ENCODE measurements around the gene CLIP4. TPM values are rescaled to one million over a fixed set of nuclear protein-coding genes. Genes with fewer than 3 reads are reported as not detected.
A peak's percentile ranks its signal among the peaks of the same experiment; 100 is the strongest.
"Not testable (repeated sequence)": the region's sequence is repeated elsewhere in the genome, so short reads cannot be mapped to it uniquely, and the experiment has no call there.

Gene CLIP4
- 33.8 and 41.3 TPM in 2 replicates for total RNA-seq (2014; rRNA removed; shearing (Covaris generic); ENCODE audit: low replicate concordance)

- DNase-seq (ENCODE audit: low read depth): peak; percentile 64
- in situ Hi-C loops (cut with HindIII; ENCODE audit: low pct_unique_long_range_greater_than_20kb, low sequenced_read_pairs): no loop called here
Observed at GRCh38 chr2:29114946-29115609, at the start of gene CLIP4. CLIP4 (plus strand) TSS chr2:29115415; CDS start chr2:29121389, 5,974 bp downstream.

- in situ Hi-C loops (cut with HindIII; ENCODE audit: low pct_unique_long_range_greater_than_20kb, low sequenced_read_pairs): no loop called here
- DNase-seq (ENCODE audit: low read depth): no peak
Observed at GRCh38 chr2:29066271-29066860, 48.8 kb upstream of the CLIP4 start.

- in situ Hi-C loops (cut with HindIII; ENCODE audit: low pct_unique_long_range_greater_than_20kb, low sequenced_read_pairs): no loop called here
- DNase-seq (ENCODE audit: low read depth): no peak
Observed at GRCh38 chr2:29066997-29067605, 48.1 kb upstream of the CLIP4 start.

- no peak for DNase-seq (ENCODE audit: low read depth)
- in situ Hi-C loops (cut with HindIII; ENCODE audit: low pct_unique_long_range_greater_than_20kb, low sequenced_read_pairs): no loop called here
Observed at GRCh38 chr2:29068513-29068912, 46.7 kb upstream of the CLIP4 start.

DNA sequence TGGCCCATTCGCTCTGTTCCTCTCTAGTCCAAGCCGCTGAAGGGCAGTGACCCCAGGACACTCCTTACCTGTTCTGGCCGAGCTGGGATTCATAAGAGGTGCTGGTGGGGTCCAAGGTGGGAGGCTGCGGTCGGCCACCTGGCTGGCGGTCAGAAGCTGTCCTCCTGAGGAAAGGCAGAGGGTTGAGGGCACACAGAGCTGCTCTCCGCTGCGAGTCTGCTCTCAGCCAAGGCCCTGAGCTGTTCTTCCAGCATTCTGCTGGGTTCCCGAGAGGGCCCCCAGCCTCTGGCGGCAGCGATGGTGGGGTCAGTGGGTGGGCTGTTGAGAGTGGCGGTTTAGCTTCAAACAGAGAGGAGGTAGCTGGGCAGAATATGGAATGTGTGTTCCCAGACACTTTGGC is 44.7 kb upstream of the CLIP4 start:
- DNase-seq (ENCODE audit: low read depth): no peak
- in situ Hi-C loops (cut with HindIII; ENCODE audit: low pct_unique_long_range_greater_than_20kb, low sequenced_read_pairs): no loop called here

DNA sequence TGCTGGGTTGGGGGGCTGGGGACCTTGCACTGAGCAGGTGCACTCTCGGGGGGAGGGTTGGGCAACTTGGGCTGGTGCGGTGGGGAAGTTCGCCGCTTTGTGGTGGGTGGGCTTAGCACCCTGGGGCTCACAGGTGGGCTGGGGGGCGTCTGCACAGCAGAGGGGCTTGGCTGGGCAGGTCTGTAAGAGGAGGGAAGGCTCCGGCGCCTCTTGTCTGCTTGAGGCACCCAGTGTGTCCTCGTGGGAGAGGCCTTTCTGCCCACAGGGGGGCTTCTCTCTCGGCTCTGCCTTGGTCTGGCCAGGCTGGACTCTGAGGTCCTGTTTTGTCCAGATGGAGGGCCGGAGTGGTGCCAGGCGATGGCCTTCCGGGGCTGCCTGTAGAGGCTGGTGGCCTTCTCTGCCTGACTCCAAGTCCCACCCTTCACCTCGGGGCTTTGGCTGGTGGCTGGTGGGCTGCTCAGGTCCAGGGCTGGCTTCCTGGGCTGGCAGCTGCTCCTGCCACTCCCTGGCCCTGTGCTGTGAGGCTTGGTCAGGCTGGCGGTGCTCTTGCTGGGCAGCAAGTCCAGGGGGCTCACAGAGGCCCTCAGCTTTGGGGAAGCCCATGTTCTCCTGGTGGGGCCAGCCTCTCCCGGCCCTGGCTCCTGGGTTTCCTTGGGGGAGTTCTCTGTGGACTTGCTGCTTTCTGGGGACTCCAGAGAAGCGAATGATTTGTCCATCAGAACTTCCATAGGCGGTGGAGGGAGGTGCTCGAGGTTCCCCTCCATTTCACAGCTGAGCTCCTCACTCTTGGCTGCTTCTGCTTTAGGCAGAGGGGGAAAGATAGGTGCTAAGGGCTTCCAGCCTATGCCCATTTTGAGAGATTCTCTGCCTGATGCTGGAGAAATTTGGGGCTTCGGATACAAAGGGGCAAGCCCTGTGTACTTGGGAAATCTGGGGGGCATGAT is 43.9 kb upstream of the CLIP4 start:
- in situ Hi-C loops (cut with HindIII; ENCODE audit: low pct_unique_long_range_greater_than_20kb, low sequenced_read_pairs): no loop called here
- no peak for DNase-seq (ENCODE audit: low read depth)

DNA sequence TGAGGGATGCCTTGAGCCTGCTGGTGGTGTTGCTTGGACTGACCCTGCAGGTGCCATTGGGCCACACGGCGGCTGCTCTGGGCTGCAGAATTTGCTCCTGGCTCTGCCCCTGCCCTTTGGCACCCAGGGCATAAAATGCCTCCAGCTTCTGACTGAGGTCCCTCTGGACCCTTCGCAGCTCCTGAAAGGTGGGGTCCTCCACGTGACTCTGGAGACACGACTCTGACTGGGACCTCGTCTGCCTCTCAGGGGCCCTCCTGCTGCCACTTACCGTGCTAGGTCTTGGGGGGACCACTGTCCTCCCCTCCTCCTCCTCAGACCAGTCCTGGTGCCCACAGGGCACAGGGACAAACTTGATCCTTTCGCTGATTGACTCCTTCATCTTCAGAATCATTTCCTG is 43.0 kb upstream of the CLIP4 start:
- in situ Hi-C loops (cut with HindIII; ENCODE audit: low pct_unique_long_range_greater_than_20kb, low sequenced_read_pairs): no loop called here
- DNase-seq (ENCODE audit: low read depth): no peak

DNA sequence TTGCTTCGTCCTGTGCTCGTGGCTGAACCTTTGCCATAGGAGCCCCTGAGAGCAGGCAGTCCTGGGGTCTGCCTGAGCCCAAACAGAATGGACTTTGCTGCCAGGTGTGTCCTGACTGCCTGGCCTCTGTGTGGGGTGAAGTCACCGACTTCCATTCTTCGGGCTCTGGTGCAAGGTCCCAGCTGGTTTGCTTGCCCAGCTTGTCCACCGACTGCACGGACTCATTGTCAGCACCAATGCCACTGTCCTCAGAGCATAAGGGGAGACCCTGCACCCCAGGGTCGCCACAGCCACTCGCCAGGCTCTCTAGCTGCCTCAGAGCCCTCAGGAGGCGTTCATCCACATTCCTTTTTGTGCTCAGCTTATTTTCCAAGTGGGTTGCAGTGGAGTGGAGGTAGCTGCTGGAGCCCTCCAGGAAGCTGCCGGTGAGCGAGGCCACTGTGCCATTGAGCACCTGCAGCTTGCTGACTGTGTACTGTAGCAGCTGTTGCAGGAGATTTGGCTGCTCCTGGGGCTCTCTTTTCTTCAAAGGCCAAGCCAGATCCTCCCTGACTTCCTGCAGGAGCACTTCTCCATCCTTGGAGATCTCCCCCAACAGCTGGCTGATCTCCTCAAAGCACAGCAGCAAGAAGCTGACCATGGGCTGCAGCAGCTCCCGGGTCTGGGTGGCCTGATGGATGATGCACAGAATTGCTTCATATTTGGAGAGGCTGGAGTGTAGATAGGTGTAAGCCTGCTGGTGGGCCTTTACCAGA is 42.1 kb upstream of the CLIP4 start:
- no peak for DNase-seq (ENCODE audit: low read depth)
- in situ Hi-C loops (cut with HindIII; ENCODE audit: low pct_unique_long_range_greater_than_20kb, low sequenced_read_pairs): no loop called here

GRCh38 chr2:29073933-29074332 is 41.3 kb upstream of the CLIP4 start:
- DNase-seq (ENCODE audit: low read depth): no peak
- in situ Hi-C loops (cut with HindIII; ENCODE audit: low pct_unique_long_range_greater_than_20kb, low sequenced_read_pairs): no loop called here

DNA sequence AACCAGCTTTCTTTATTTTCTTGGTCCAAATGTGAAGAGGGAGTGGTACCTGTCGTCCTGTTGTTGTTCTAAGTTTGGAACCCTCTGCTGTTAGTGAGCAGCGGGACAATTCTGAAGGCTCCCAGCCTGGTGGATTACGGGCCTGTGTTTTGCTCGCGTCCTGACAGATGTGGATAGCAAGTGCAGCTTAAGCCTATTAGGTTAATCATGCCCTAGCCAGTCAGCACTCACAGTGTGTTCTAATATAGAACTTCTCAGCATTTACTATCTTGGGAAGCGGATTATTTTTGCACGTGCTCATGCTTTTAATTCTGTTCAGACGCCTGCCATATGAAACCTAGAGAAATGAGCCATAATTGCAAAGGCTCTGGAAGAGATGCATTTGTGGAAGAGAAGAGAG is 40.8 kb upstream of the CLIP4 start, which contains the start of gene PCARE:
Gene PCARE (minus strand): TSS at position 113 of the 400 bp plus-strand sequence. CDS start 262 bp downstream, outside the sequence.
- in situ Hi-C loops (cut with HindIII; ENCODE audit: low pct_unique_long_range_greater_than_20kb, low sequenced_read_pairs): no loop called here
- no peak for DNase-seq (ENCODE audit: low read depth)

DNA sequence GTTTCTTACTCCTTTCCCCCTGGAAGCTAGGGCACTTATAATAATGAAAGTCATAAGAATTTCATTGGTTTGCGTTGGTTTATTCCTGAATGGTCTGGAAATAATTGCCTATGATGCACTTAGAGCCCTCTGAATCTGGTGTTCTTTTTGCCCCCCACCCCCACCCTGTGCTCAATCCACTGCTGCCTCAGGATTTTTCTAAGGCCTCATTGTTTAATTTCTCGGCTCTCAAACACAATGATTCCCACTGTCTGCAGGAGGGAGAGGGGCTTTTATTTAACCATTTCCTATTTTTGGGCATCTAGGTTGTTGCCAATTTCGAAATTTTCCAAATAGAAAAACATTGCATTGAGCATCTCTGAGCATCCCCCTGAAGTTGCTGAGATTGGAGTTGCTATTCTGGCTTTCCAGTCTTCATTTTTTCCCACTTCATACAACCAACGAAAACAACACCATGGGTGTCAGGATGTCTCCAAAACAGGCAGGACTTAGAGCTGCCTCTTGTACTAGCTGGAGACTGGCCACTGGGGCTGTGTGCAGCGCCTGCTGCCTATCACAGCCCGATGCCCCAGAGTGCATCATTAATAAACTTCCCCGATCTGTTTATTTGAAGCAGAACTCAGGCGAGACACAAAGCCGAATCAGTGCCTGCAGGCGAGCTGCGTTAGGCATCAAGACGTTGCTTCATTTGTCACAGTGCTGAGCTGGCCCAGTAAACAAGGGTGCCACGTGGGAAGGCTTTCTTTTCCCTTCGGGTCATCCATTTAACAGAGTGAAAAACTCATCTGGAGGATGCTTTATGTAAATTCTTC is 39.1 kb upstream of the CLIP4 start:
- in situ Hi-C loops (cut with HindIII; ENCODE audit: low pct_unique_long_range_greater_than_20kb, low sequenced_read_pairs): no loop called here
- DNase-seq (ENCODE audit: low read depth): peak; percentile 31

- no peak for DNase-seq (ENCODE audit: low read depth)
- in situ Hi-C loops (cut with HindIII; ENCODE audit: low pct_unique_long_range_greater_than_20kb, low sequenced_read_pairs): no loop called here
Observed at GRCh38 chr2:29079887-29080286, 35.3 kb upstream of the CLIP4 start.

DNA sequence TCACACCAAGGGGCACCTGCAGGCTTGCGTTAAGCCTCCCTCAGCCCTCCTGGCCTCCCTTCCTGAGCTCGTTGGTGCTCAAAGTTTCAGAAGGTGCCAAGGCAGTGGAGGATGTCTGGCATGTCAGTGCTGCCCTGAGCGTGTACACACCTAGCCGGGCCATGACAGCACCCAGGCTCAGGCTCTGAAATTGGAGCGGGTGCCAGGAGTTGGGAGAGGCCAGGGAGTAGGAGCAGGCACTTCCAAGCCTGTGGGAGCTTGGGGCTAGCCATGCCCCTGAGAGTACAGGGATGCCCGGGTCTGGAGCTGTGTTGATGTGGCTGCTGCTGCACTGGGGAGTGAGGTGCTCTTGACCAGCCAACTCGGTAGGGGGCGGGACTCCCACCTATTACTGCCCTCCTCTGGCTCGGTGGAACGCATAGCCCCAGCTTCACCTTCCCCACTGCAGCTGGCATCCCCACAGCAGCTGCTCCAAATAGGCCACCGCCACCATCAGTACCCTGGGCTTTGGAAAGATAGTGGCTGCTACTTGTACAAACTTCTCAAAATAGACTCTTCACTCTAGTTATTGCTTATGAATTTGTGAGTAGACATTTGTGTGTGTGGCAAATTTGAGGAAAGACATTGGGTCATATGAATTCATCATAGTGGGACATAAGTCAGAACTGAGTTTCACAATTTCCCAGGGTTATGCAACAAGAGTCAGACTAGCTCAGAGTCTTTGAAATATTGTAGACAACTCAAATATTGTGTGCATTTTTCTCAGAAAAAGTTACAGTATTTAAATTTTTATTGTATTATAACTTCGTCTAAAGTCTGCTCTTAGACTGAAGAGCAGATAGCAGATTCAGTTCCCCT is 34.1 kb upstream of the CLIP4 start:
- in situ Hi-C loops (cut with HindIII; ENCODE audit: low pct_unique_long_range_greater_than_20kb, low sequenced_read_pairs): no loop called here

GRCh38 chr2:29082804-29083495 is 32.3 kb upstream of the CLIP4 start:
- peak; percentile 58 for DNase-seq (ENCODE audit: low read depth)
- in situ Hi-C loops (cut with HindIII; ENCODE audit: low pct_unique_long_range_greater_than_20kb, low sequenced_read_pairs): no loop called here

More for the DNA sequence above, 34.1 kb upstream of the CLIP4 start:
- DNase-seq (ENCODE audit: low read depth): no peak

DNA sequence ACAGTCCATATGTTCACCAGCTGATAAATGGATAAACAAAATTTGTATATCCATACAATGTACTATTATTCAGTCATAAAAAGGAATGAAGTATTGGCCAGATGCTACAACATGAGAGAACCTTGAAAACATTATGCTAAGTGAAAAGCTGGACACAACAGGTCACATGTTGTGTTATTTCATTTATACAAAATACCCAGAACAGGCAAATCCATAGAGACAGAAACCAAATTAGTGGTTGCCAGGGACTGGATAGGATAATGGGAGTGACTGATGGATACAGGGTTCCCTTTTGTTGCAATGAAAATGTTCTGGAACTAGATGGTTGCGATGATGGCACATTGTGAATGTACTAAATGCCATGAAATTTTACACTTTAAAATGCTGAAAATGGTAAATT is 30.7 kb upstream of the CLIP4 start:
- DNase-seq (ENCODE audit: low read depth): no peak
- in situ Hi-C loops (cut with HindIII; ENCODE audit: low pct_unique_long_range_greater_than_20kb, low sequenced_read_pairs): no loop called here

- in situ Hi-C loops (cut with HindIII; ENCODE audit: low pct_unique_long_range_greater_than_20kb, low sequenced_read_pairs); DNase-seq (ENCODE audit: low read depth): not testable (repeated sequence)
Observed at GRCh38 chr2:29090311-29090710, 24.9 kb upstream of the CLIP4 start.

Measured in Caki2 (cell line).